K562 (cell line): ENCODE results near the gene NR3C2. TPM values are rescaled to one million over a fixed set of nuclear protein-coding genes. Genes with fewer than 3 reads are reported as not detected.

Experiments used
- ATAC-seq: fragments of 200-7000 bp; cut with Tn5 transposase; 3 replicates; pipeline ENCODE4 v1.9.1; 2020; ENCODE audit warnings: moderate library complexity
- BruUV-seq: library from RNA; stranded (reverse); fragments of 400-500 nt; replicated peaks from 2 replicates; lab custom pipeline; 2021; lab: Mats Ljungman, UMichigan
- CTCF ChIA-PET: fragments of 300-600 bp; formaldehyde crosslinking; extraction: SDS; loops from one replicate; lab custom pipeline; 2021; ENCODE audit warnings: low intra/inter-chr PET ratio; lab: Yijun Ruan, JAX
- POLR2A ChIA-PET: fragments of 300-600, 350-650 bp; sonication (Branson Sonifier 250); formaldehyde crosslinking; extraction: SDS; loops from one replicate; lab custom pipeline; 2021; ENCODE audit warnings: antibody characterized with exemption, inconsistent platforms; lab: Yijun Ruan, JAX
- DNase-seq, 4 experiments: peaks; one replicate each; pipeline versions ENCODE4 v3.0.0 to v3.0.0-alpha.2; 2011 to 2018; ENCODE audit warnings: low spot score in 3 of 4, mixed read lengths in 3 of 4; ENCODE audit errors: extremely low read depth in 1 of 4
- FAIRE-seq: peaks from 2 replicates; lab custom pipeline; 2011; peaks lifted over from hg19 to GRCh38; lab: Jason Lieb, UNC
- H2AFZ ChIP-seq: 2 replicates; pipeline ENCODE4 v1.6.0; 2011; ENCODE audit warnings: low read depth, low read length, control low read depth, inconsistent platforms
- H3K27ac ChIP-seq: fragments of 200-600 bp; 3 replicates; pipeline ENCODE4 v1.8.0; 2011; ENCODE audit warnings: low read depth, mild to moderate bottlenecking, control low read depth, inconsistent platforms, low read length, moderate library complexity, mixed read lengths; ENCODE audit errors: extremely low read depth
- H3K27me3 ChIP-seq, 2 experiments: fragments of 300-600 bp in 1 of 2; 2 replicates in 1 of 2; 3 replicates in 1 of 2; pipeline versions ENCODE4 v1.6.0 to v1.8.0; 2011; ENCODE audit warnings: inconsistent platforms in 2 of 2, low read length in 2 of 2, mild to moderate bottlenecking in 1 of 2, mixed read lengths in 1 of 2, moderate library complexity in 1 of 2; ENCODE audit not compliant: control insufficient read depth in 2 of 2, insufficient read depth in 2 of 2
- H3K36me3 ChIP-seq: fragments of 300-600 bp; 3 replicates; pipeline ENCODE4 v1.8.0; 2011; ENCODE audit warnings: mild to moderate bottlenecking, low read length, inconsistent platforms; ENCODE audit not compliant: control insufficient read depth, insufficient read depth
- H3K4me1 ChIP-seq, 2 experiments: fragments of 200-600 bp in 1 of 2; replicated peaks in 1 of 2; 2 replicates in 1 of 2; 3 replicates in 1 of 2; pipeline versions ENCODE4 v1.5.1 to v1.8.0; 2011; ENCODE audit warnings: inconsistent platforms in 2 of 2, low read length in 2 of 2, mild to moderate bottlenecking in 1 of 2, mixed read lengths in 1 of 2, moderate library complexity in 1 of 2; ENCODE audit not compliant: control insufficient read depth in 2 of 2, insufficient read depth in 2 of 2
- H3K4me2 ChIP-seq: 2 replicates; pipeline ENCODE4 v1.6.1; 2011; ENCODE audit warnings: low read length, control low read depth, inconsistent platforms, mixed read lengths; ENCODE audit not compliant: insufficient read depth
- H3K4me3 ChIP-seq: fragments of 200-600 bp; sonication (generic), shearing (Covaris generic); 2 replicates; pipeline ENCODE4 v1.5.1; 2016; ENCODE audit warnings: control low read depth, inconsistent platforms
- H3K79me2 ChIP-seq: fragments of 200-600 bp; 3 replicates; pipeline ENCODE4 v1.8.0; 2011; ENCODE audit warnings: low read length, inconsistent platforms; ENCODE audit not compliant: control insufficient read depth, insufficient read depth
- H3K9ac ChIP-seq, 2 experiments: 2 replicates each; pipeline versions ENCODE4 v1.6.0 to v1.6.1; 2011; ENCODE audit warnings: low read depth in 2 of 2, low read length in 2 of 2, control low read depth in 1 of 2, inconsistent platforms in 1 of 2, mild to moderate bottlenecking in 1 of 2, mixed read lengths in 1 of 2; ENCODE audit not compliant: insufficient read depth in 1 of 2
- H3K9me1 ChIP-seq: one replicate; pipeline ENCODE4 v1.6.0; 2011; ENCODE audit warnings: inconsistent platforms, mild to moderate bottlenecking, low read length, moderate library complexity; ENCODE audit not compliant: control insufficient read depth, insufficient read depth
- H3K9me3 ChIP-seq: replicated peaks from 2 replicates; pipeline ENCODE4 v1.5.1; 2011; ENCODE audit warnings: low read depth, low read length, inconsistent platforms; ENCODE audit not compliant: control insufficient read depth, insufficient read depth
- H4K20me1 ChIP-seq: replicated peaks from 2 replicates; pipeline ENCODE4 v1.6.1; 2011; ENCODE audit warnings: low read length, inconsistent platforms, mixed read lengths; ENCODE audit not compliant: control insufficient read depth, insufficient read depth
- BACH1 ChIP-seq: fragments of 200-800 bp; sonication (Bioruptor generic); IDR thresholded peaks from 2 replicates; pipeline ENCODE4 v1.6.1; 2016; ENCODE audit warnings: missing genetic modification characterization, missing compliant biosample characterization
- CREB1 ChIP-seq, 2 experiments: sonication (generic) in 1 of 2; formaldehyde crosslinking in 1 of 2; IDR thresholded peaks; 2 replicates each; pipeline versions ENCODE4 v1.6.1 to v1.8.0; 2012 to 2022; ENCODE audit warnings: inconsistent platforms in 1 of 2, mild to moderate bottlenecking in 1 of 2, missing genetic modification reagents in 1 of 2, moderate library complexity in 1 of 2
- E2F4 ChIP-seq: sonication (generic); formaldehyde crosslinking; IDR thresholded peaks from 2 replicates; pipeline ENCODE4 v1.8.0; 2022; ENCODE audit warnings: mild to moderate bottlenecking, low read depth, missing genetic modification reagents
- JUN ChIP-seq, 2 experiments: sonication (generic) in 1 of 2; formaldehyde crosslinking in 1 of 2; IDR thresholded peaks; 2 replicates each; pipeline versions ENCODE4 v1.6.1 to v1.8.0; 2012 to 2022; ENCODE audit warnings: borderline replicate concordance in 2 of 2, mild to moderate bottlenecking in 2 of 2, improper control_type of control experiment in 1 of 2, low read depth in 1 of 2, low read length in 1 of 2, missing genetic modification reagents in 1 of 2
- MYNN ChIP-seq, 2 experiments: sonication (generic); formaldehyde crosslinking in 1 of 2; IDR thresholded peaks; 2 replicates each; pipeline versions ENCODE4 v1.5.0 to v1.6.1; 2016 to 2020; ENCODE audit warnings: antibody characterized with exemption in 1 of 2, missing genetic modification reagents in 1 of 2
- NR2C2 ChIP-seq, 2 experiments: fragments of 200-800 bp in 1 of 2; sonication (Bioruptor generic) in 1 of 2; sonication (generic) in 1 of 2; formaldehyde crosslinking in 1 of 2; IDR thresholded peaks; 2 replicates each; pipeline versions ENCODE4 v1.6.1 to v1.8.0; 2016 to 2022; ENCODE audit warnings: mild to moderate bottlenecking in 1 of 2, missing compliant biosample characterization in 1 of 2, missing genetic modification characterization in 1 of 2, missing genetic modification reagents in 1 of 2
- NRF1 ChIP-seq, 2 experiments: fragments of 450-650 bp; IDR thresholded peaks in 1 of 2; conservative IDR thresholded peaks in 1 of 2; 2 replicates each; pipeline ENCODE4 v1.6.1; 2014; ENCODE audit warnings: mild to moderate bottlenecking in 2 of 2
- PHF20 ChIP-seq: fragments of 450-650 bp; IDR thresholded peaks from 2 replicates; pipeline ENCODE4 v1.6.1; 2018; ENCODE audit not compliant: partially characterized antibody
- POLR2AphosphoS2 ChIP-seq: IDR thresholded peaks from 2 replicates; pipeline ENCODE4 v1.6.1; 2012; ENCODE audit warnings: low read length, improper control_type of control experiment
- PTRF ChIP-seq: fragments of 450-650 bp; IDR thresholded peaks from 2 replicates; pipeline ENCODE4 v1.6.1; 2016; ENCODE audit warnings: mild to moderate bottlenecking, missing genetic modification characterization, missing compliant biosample characterization
- RBFOX2 ChIP-seq: fragments of 200-400 bp; formaldehyde crosslinking; IDR thresholded peaks from 2 replicates; pipeline ENCODE4 v1.6.1; 2017; ENCODE audit warnings: low read depth, mild to moderate bottlenecking, low read length, moderate library complexity
- TAF7 ChIP-seq: fragments of 450-650 bp; IDR thresholded peaks from 2 replicates; pipeline ENCODE4 v1.6.1; 2016; ENCODE audit warnings: missing genetic modification characterization, missing compliant biosample characterization
- THAP12 ChIP-seq: fragments of 250-450 bp; sonication (Bioruptor Pico); IDR thresholded peaks from 2 replicates; pipeline ENCODE4 v1.9.0; 2021; ENCODE audit warnings: mild to moderate bottlenecking, inconsistent platforms
- THRAP3 ChIP-seq: fragments of 450-650 bp; IDR thresholded peaks from 2 replicates; pipeline ENCODE4 v1.6.1; 2016; ENCODE audit warnings: mild to moderate bottlenecking, inconsistent platforms, borderline replicate concordance
- XRCC3 ChIP-seq: fragments of 450-650 bp; IDR thresholded peaks from 2 replicates; pipeline ENCODE4 v1.6.1; 2017; ENCODE audit warnings: mild to moderate bottlenecking, moderate library complexity
- ZFP1 ChIP-seq: fragments of 450-650 bp; formaldehyde crosslinking; IDR thresholded peaks from 2 replicates; pipeline ENCODE4 v1.4.0; 2020; ENCODE audit warnings: mild to moderate bottlenecking, mixed read lengths
- ZNF239 ChIP-seq: fragments of 250-450 bp; sonication (Bioruptor Pico); IDR thresholded peaks from 2 replicates; pipeline ENCODE4 v1.4.0; 2020; ENCODE audit warnings: mild to moderate bottlenecking
- ZNF274 ChIP-seq: IDR thresholded peaks from 2 replicates; pipeline ENCODE4 v1.6.1; 2011; ENCODE audit warnings: low read depth, mild to moderate bottlenecking, low read length, moderate library complexity, borderline replicate concordance
- WGBS: fragments of 100-300 bp; shearing (Covaris generic); methylation state at CpG from one replicate; pipeline ENCODE4 v1.1.6; 2016; ENCODE audit warnings: low coverage, mixed read lengths; ENCODE audit not compliant: insufficient coverage; ENCODE audit errors: missing lambda C conversion rate; 5-methylcytosine and 5-hydroxymethylcytosine counted together
- in situ Hi-C: fragments of 300-500 bp; cut with MboI; formaldehyde crosslinking; loops from 4 replicates; pipeline ENCODE4 v1.15.0; 2018; ENCODE audit warnings: inconsistent platforms, mixed read lengths
- intact Hi-C: fragments of 100-400 bp; cut with micrococcal nuclease; formaldehyde crosslinking; loops from 2 replicates; pipeline ENCODE4 v1.14.2; 2022
- polyA plus RNA-seq, 8 experiments: library from polyadenylated mRNA; depleted of rRNA in 4 of 8; stranded (reverse) in 5 of 8; unstranded in 3 of 8; fragments of >200 nt; fragmentation: Nextera tagmentation in 2 of 8; fragmentation: Illumina TruSeq in 1 of 8; extraction: Ambion mirVana in 2 of 8; extraction: Trizol in 1 of 8; gene quantifications; 2 replicates each; pipeline versions ENCODE4 v1.2.1 to v1.2.3, GENCODE V29; 2011 to 2014; ENCODE audit warnings: inconsistent platforms in 1 of 8, missing spikeins in 1 of 8
- total RNA-seq, 7 experiments: library from RNA; depleted of rRNA in 6 of 7; stranded (reverse); fragments of >200 nt in 6 of 7; fragmentation: Illumina TruSeq in 2 of 7; extraction: Trizol in 2 of 7; gene quantifications; 2 replicates each; pipeline versions ENCODE4 v1.2.1 to v1.2.3, GENCODE V29; 2011 to 2021; ENCODE audit warnings: low replicate concordance in 1 of 7

The NR3C2 gene
- total and polyA plus RNA-seq, 9 of the 15 experiments (the other 6 are each of a cell fraction or from before 2014, with no cell fraction given): 0.01 to 0.28 (median 0.16) TPM; not detected in 2

GRCh38 chr4:148442832-148443511 lies 758 bp upstream of the NR3C2 start:
- 2% methylated on average over 22 of the region's 27 CpGs for WGBS
- H3K4me1 ChIP-seq: peaks cover 0 to 34% of the 10 kb centered on the region in 2 experiments; a peak in 2 of 5 replicates
- in situ Hi-C loops (no loop called here), intact Hi-C loops (no loop called here)
- no peaks in the 10 kb centered on the region for H3K79me2 ChIP-seq
- FAIRE-seq (no peak), ATAC-seq (peak; percentile 9), DNase-seq (no peak)
- peak overlapping the region; percentile 87 for H3K4me2 ChIP-seq
- H3K9ac ChIP-seq: peak overlapping the region; percentile 63 to 93
- H3K9me3 ChIP-seq: no peaks in the 10 kb centered on the region
- ChIA-PET POLR2A (interaction anchor here (0.6 kb wide), 1 partner anchor 1497 kb away, joined by 3 read pairs; the partner anchor contains the start of gene TTC29), CTCF (no interaction called here)
- H3K9me1 ChIP-seq: no peaks in the 10 kb centered on the region
- peak overlapping the region; percentile 36; the same call in 2 of the 3 replicates for H3K27ac ChIP-seq
- BruUV-seq: TSS peak; percentile 73
- no peaks in the 10 kb centered on the region for H4K20me1 ChIP-seq
- peak overlapping the region; percentile 96 for H2AFZ ChIP-seq
- no peaks in the 10 kb centered on the region for H3K36me3 ChIP-seq
- H3K27me3 ChIP-seq: peaks cover 0 to 8% of the 10 kb centered on the region in 2 experiments; a peak in 1 of 5 replicates
- peak overlapping the region; percentile 71 for H3K4me3 ChIP-seq
- no peak for TF ChIP-seq MYNN (IDR thresholded peaks at IDR 0.05)
- TF ChIP-seq MYNN (CRISPR knock-in tag; IDR thresholded peaks at IDR 0.05): no peak
- no peak for TF ChIP-seq ZFP1 (CRISPR knock-in tag)
- no peak for TF ChIP-seq BACH1 (tag)
- TF ChIP-seq PTRF (tag): no peak
- TF ChIP-seq CREB1 (IDR thresholded peaks at IDR 0.05): no peak
- 0 out of 2 replicates have a peak, but pooled peaks have one; percentile 40 for TF ChIP-seq CREB1 (CRISPR knock-in tag; IDR thresholded peaks at IDR 0.05)
- TF ChIP-seq JUN (IDR thresholded peaks at IDR 0.05; ENCODE audit: borderline replicate concordance, low read depth, low read length): no peak
- TF ChIP-seq JUN (CRISPR knock-in tag; IDR thresholded peaks at IDR 0.05; ENCODE audit: borderline replicate concordance): no peak
- TF ChIP-seq XRCC3: no peak
- no peak for TF ChIP-seq NRF1 (conservative IDR thresholded peaks at IDR 0.05 in 1 of 2, IDR thresholded peaks at IDR 0.05 in 1 of 2)
- 0 out of 2 replicates have a peak, but pooled peaks have one; percentile 1 for TF ChIP-seq THAP12
- TF ChIP-seq E2F4 (CRISPR knock-in tag): no peak
- TF ChIP-seq RBFOX2: peak; percentile 1; the same call in 1 of the 2 replicates
- no peak for TF ChIP-seq NR2C2 (CRISPR knock-in tag; IDR thresholded peaks at IDR 0.05)
- 0 out of 2 replicates have a peak, but pooled peaks have one; percentile 0 for TF ChIP-seq NR2C2 (tag; IDR thresholded peaks at IDR 0.05)
- TF ChIP-seq ZNF274: no peak
- TF ChIP-seq PHF20: peak; percentile 61
- TF ChIP-seq TAF7 (tag): peak; percentile 68
- no peak for TF ChIP-seq POLR2AphosphoS2
- TF ChIP-seq ZNF239 (CRISPR knock-in tag): no peak
- no peak for TF ChIP-seq THRAP3
